PC-3 (cell line): ENCODE measurements around the gene RASL10B. TPM values are rescaled to one million over a fixed set of nuclear protein-coding genes. Genes with fewer than 3 reads are reported as not detected.

Experiments
- ATAC-seq: fragments of 200-7000 bp; cut with Tn5 transposase; 2 replicates; pipeline ENCODE4 v1.9.1; 2020; ENCODE audit warnings: mild to moderate bottlenecking, moderate library complexity
- BruUV-seq: library from RNA; stranded (reverse); fragments of 400-500 nt; replicated peaks from 2 replicates; lab custom pipeline; 2021; lab: Mats Ljungman, UMichigan
- CTCF ChIA-PET: fragments of 300-600 bp; sonication (Branson Sonifier 250); formaldehyde crosslinking; loops from one replicate; lab custom pipeline; 2022; ENCODE audit warnings: antibody characterized with exemption; lab: Charles Lee
- POLR2A ChIA-PET: fragments of 300-600 bp; sonication (Branson Sonifier 250); formaldehyde crosslinking; loops from one replicate; lab custom pipeline; 2022; ENCODE audit warnings: antibody characterized with exemption; ENCODE audit not compliant: unreplicated experiment; lab: Charles Lee
- DNase-seq: peaks from one replicate; pipeline ENCODE4 v3.0.0-alpha.2; 2015
- H2AFZ ChIP-seq: fragments of 300-600 bp; sonication (generic); 2 replicates; pipeline ENCODE4 v1.6.0; 2016; ENCODE audit warnings: antibody characterized with exemption, low read length
- H3F3A ChIP-seq: fragments of 300-600 bp; sonication (generic); one replicate; pipeline ENCODE4 v1.6.0; 2017; ENCODE audit warnings: antibody characterized with exemption, low read length, control low read depth, mild to moderate bottlenecking; ENCODE audit not compliant: unreplicated experiment
- H3K27ac ChIP-seq: fragments of 300-600 bp; sonication (generic); 2 replicates; pipeline ENCODE4 v1.5.1; 2016; ENCODE audit warnings: mild to moderate bottlenecking, low read length
- H3K27me3 ChIP-seq: fragments of 300-600 bp; sonication (generic); 2 replicates; pipeline ENCODE4 v1.6.1; 2016; ENCODE audit warnings: low read length, mixed read lengths
- H3K36me3 ChIP-seq: fragments of 300-600 bp; sonication (generic); 2 replicates; pipeline ENCODE4 v1.6.1; 2016; ENCODE audit warnings: low read depth, mixed run types, low read length, mixed read lengths
- H3K4me1 ChIP-seq: fragments of 300-600 bp; sonication (generic); 2 replicates; pipeline ENCODE4 v1.5.1; 2016; ENCODE audit warnings: low read length; ENCODE audit not compliant: insufficient read depth
- H3K4me2 ChIP-seq: fragments of 300-600 bp; sonication (generic); 2 replicates; pipeline ENCODE4 v1.6.0; 2016; ENCODE audit warnings: low read length
- H3K4me3 ChIP-seq: fragments of 300-600 bp; sonication (generic); 2 replicates; pipeline ENCODE4 v1.5.1; 2016; ENCODE audit warnings: mild to moderate bottlenecking, low read length, mixed read lengths
- H3K79me2 ChIP-seq: fragments of 300-600 bp; sonication (generic); 2 replicates; pipeline ENCODE4 v1.6.1; 2017; ENCODE audit warnings: low read length, mixed read lengths
- H3K9ac ChIP-seq: fragments of 300-600 bp; sonication (generic); 2 replicates; pipeline ENCODE4 v1.6.0; 2016; ENCODE audit warnings: mild to moderate bottlenecking, low read length
- H3K9me2 ChIP-seq: fragments of 300-600 bp; sonication (generic); replicated peaks from 2 replicates; pipeline ENCODE4 v1.6.1; 2016; ENCODE audit warnings: mixed run types, low read length, mixed read lengths
- H3K9me3 ChIP-seq: fragments of 300-600 bp; sonication (generic); 2 replicates; pipeline ENCODE4 v1.6.1; 2016; ENCODE audit warnings: low read length, mixed read lengths
- H4K20me1 ChIP-seq: fragments of 300-600 bp; sonication (generic); 2 replicates; pipeline ENCODE4 v1.6.1; 2016; ENCODE audit warnings: low read length, mixed read lengths
- CTCF ChIP-seq: fragments of 300-600 bp; sonication (generic); conservative IDR thresholded peaks from 2 replicates; pipeline ENCODE4 v1.5.1; 2017; ENCODE audit warnings: antibody characterized with exemption, low read depth, mild to moderate bottlenecking, low read length
- EZH2 ChIP-seq: fragments of 300-600 bp; sonication (generic); IDR thresholded peaks from one replicate; pipeline ENCODE4 v1.6.1; 2017; ENCODE audit warnings: antibody characterized with exemption, mild to moderate bottlenecking, low read length; ENCODE audit not compliant: unreplicated experiment
- EZH2phosphoT487 ChIP-seq: fragments of 300-600 bp; sonication (generic); IDR thresholded peaks from 2 replicates; pipeline ENCODE4 v1.6.1; 2018; ENCODE audit warnings: mild to moderate bottlenecking, antibody characterized with exemption, low read length, borderline replicate concordance
- intact Hi-C: fragments of 100-400 bp; cut with micrococcal nuclease; formaldehyde crosslinking; loops from 2 replicates; pipeline ENCODE4 v1.9.0; 2023
- total RNA-seq: library from RNA; depleted of rRNA; stranded (reverse); fragments of >200 nt; gene quantifications from 2 replicates; pipeline ENCODE4 v1.2.3, GENCODE V29; 2014

Gene RASL10B
- total RNA-seq, 1 experiment from 2014 or later = 0.77 TPM

- no peak for DNase-seq
- H3K36me3 ChIP-seq = peaks cover 23% of the 10 kb centered on the region; the same call in 1 of the 2 replicates
- BruUV-seq = no TSS peak
- TF ChIP-seq CTCF = no peak
- TF ChIP-seq EZH2phosphoT487 = no peak
- TF ChIP-seq EZH2 = no peak
- intact Hi-C loops = no loop called here
- no peaks in the 10 kb centered on the region for H3K79me2 ChIP-seq
- no peak overlapping the region for H3K27ac ChIP-seq
- ChIA-PET CTCF (no interaction called here), POLR2A (no interaction called here)
- H4K20me1 ChIP-seq = no peaks in the 10 kb centered on the region
- H2AFZ ChIP-seq = no peak overlapping the region
- no peaks in the 10 kb centered on the region for H3K4me1 ChIP-seq
- no peaks in the 10 kb centered on the region for H3K27me3 ChIP-seq
- H3K4me3 ChIP-seq = no peak overlapping the region
- H3F3A ChIP-seq = no peaks in the 10 kb centered on the region
- no peak overlapping the region for H3K4me2 ChIP-seq
- H3K9me3 ChIP-seq = no peaks in the 10 kb centered on the region
- H3K9ac ChIP-seq = no peak overlapping the region
- ATAC-seq = no peak
- no peaks in the 10 kb centered on the region for H3K9me2 ChIP-seq
Measured at GRCh38 chr17:35716173-35716572, 15.3 kb upstream of the RASL10B start.

- Histone ChIP-seq H3K27me3 (no peaks in the 10 kb centered on the region), H3K79me2 (no peaks in the 10 kb centered on the region), H3K9me2 (no peaks in the 10 kb centered on the region), H3K36me3 (peaks cover 23% of the 10 kb centered on the region; the same call in 1 of the 2 replicates), H3K9me3 (no peaks in the 10 kb centered on the region), H3K4me1 (no peaks in the 10 kb centered on the region), H4K20me1 (no peaks in the 10 kb centered on the region), H3K9ac (no peak overlapping the region), H3F3A (no peaks in the 10 kb centered on the region), H3K27ac (no peak overlapping the region), H3K4me3 (no peak overlapping the region), H2AFZ (no peak overlapping the region), H3K4me2 (no peak overlapping the region)
- TF ChIP-seq CTCF = no peak
- no peak for TF ChIP-seq EZH2
- TF ChIP-seq EZH2phosphoT487 = no peak
- POLR2A ChIA-PET = no interaction called here
- CTCF ChIA-PET = no interaction called here
- ATAC-seq (no peak), DNase-seq (no peak)
- BruUV-seq = no TSS peak
- intact Hi-C loops = no loop called here
Measured at GRCh38 chr17:35716897-35717465, 14.5 kb upstream of the RASL10B start.

GRCh38 chr17:35717475-35717874, 14.0 kb upstream of the RASL10B start:
- TF ChIP-seq EZH2phosphoT487 = no peak
- TF ChIP-seq EZH2 = no peak
- no peak for TF ChIP-seq CTCF
- no peaks in the 10 kb centered on the region for H3K4me1 ChIP-seq
- no peak overlapping the region for H3K27ac ChIP-seq
- no peak overlapping the region for H2AFZ ChIP-seq
- no peak overlapping the region for H3K4me3 ChIP-seq
- intact Hi-C loops = no loop called here
- H3K79me2 ChIP-seq = no peaks in the 10 kb centered on the region
- no peaks in the 10 kb centered on the region for H3F3A ChIP-seq
- no peak for ATAC-seq
- H3K36me3 ChIP-seq = peaks cover 23% of the 10 kb centered on the region; the same call in 1 of the 2 replicates
- no peaks in the 10 kb centered on the region for H3K27me3 ChIP-seq
- DNase-seq = no peak
- BruUV-seq = no TSS peak
- no peak overlapping the region for H3K9ac ChIP-seq
- H3K9me3 ChIP-seq = no peaks in the 10 kb centered on the region
- ChIA-PET POLR2A (no interaction called here), CTCF (no interaction called here)
- no peaks in the 10 kb centered on the region for H4K20me1 ChIP-seq
- no peak overlapping the region for H3K4me2 ChIP-seq
- H3K9me2 ChIP-seq = no peaks in the 10 kb centered on the region
